HG02840 (cell line): ENCODE data around the gene SAA4.
"Not testable (repeated sequence)": the region's sequence is repeated elsewhere in the genome, so short reads cannot be mapped to it uniquely, and the experiment has no call there.

Source experiments
- ATAC-seq: cut with Tn5 transposase; IDR thresholded peaks from one replicate; pipeline ENCODE4 v1.9.1; 2021; ENCODE audit warnings: mild to moderate bottlenecking, moderate library complexity, moderate number of reproducible peaks; ENCODE audit not compliant: unreplicated experiment, low FRiP score

Gene SAA4

DNA sequence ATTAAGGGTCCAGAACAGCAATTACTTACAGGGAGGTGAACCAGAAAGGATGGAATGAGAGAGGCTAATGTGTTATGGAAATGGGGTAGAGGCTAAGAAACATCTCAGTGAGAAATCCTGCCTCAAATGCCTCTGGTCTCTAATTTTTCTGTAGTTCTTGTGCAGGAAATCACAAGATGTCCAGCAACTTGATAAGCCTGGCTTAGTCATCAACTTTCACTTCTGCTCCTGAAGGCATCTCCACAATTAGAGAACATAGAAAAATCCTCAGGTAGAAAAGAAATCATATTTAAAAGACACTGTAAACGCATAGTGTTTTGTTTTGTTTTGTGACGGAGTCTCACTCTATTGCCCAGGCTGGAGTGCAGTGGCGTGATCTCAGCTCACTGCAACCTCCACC, 45.2 kb downstream of the SAA4 start:
- no peak for ATAC-seq

DNA sequence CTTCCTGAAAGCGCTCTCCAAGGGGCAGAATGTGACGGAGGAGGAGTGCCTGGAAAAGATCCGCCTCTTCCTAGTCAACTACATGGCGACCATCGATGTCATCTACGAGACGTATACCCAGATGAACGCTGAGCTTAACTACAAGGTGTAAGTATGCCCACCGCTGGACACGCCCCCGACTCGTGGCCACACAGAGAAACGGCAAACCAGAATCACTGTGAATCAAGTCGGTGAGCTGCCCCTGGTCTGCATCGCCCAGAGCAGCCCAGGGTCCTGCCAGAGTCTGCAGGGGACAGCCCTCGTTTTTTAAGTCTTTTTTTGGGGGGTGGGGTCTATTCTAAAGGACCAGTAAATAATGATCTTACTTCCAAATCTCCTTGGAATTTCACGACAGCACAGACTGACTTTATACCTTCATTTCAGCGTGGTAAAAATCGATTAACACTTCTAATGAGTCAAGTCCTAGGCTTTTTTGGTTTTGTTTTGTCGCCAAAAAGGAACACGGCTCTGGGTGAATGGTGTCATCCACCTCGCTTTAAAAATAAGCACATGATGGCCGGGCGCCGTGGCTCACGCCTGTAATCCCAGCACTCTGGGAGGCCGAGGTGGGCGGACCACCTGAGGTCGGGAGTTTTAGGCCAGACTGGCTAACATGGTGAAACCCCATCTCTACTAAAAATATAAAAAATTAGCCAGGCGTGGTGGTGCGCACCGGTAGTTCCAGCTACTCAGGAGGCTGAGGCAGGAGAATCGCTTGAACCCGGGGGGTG, 46.9 kb downstream of the SAA4 start:
- not testable (repeated sequence) for ATAC-seq

DNA sequence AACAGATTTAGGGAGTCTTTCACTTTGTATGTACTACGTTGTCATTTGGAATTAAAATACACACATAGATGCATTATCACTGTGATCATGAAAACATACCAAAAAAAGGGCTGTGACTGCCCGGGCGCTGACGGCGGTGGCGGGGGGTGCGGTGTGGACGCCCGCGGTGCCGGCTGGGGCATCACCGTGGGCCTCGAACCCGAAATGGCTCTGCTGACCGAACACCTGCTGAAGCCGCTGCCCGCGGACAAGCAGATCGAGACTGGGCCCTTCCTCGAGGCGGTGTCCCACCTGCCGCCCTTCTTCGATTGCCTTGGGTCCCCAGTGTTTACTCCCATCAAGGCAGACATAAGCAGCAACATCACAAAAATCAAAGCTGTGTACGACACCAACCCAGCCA, 47.8 kb downstream of the SAA4 start:
- no peak for ATAC-seq
